ENCODE data around the gene PPIF.

DNA sequence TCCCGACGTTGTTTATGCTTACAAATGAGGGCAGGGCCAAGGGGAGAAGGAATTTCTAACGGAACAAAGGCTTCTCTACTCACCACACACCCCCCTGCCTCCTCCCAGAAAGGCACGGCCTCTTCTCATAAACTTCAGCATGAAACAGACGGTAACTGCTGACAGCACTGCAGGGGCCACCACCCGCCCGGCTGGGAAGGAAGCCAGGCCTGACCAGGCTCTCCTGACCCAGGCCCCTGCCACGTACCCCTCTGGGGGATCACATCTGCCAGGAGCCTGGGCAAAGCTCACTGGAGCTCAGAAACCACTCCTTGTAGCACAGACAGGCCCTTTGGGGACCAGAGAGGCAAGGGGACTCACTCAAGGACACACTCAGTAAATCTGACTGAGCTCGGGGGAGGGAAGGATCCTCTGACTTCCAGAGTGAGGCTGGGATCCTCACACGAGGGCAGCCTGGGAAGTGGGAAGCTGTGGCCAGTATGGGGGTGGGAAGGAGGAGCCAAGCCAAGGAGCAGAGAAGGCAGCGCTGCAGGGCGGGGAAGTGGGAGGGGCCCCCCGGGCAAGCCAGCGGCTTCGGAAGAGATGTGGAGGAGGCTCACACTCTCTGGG, 52.1 kb downstream of the PPIF start:
- TF ChIP-seq, protein P1, sequence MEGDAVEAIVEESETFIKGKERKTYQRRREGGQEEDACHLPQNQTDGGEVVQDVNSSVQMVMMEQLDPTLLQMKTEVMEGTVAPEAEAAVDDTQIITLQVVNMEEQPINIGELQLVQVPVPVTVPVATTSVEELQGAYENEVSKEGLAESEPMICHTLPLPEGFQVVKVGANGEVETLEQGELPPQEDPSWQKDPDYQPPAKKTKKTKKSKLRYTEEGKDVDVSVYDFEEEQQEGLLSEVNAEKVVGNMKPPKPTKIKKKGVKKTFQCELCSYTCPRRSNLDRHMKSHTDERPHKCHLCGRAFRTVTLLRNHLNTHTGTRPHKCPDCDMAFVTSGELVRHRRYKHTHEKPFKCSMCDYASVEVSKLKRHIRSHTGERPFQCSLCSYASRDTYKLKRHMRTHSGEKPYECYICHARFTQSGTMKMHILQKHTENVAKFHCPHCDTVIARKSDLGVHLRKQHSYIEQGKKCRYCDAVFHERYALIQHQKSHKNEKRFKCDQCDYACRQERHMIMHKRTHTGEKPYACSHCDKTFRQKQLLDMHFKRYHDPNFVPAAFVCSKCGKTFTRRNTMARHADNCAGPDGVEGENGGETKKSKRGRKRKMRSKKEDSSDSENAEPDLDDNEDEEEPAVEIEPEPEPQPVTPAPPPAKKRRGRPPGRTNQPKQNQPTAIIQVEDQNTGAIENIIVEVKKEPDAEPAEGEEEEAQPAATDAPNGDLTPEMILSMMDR (IDR thresholded peaks at IDR 0.05) = no peak
- TF ChIP-seq POLR2A (IDR thresholded peaks at IDR 0.05) = no peak
